Measurements from ENCODE around the gene SGF29. TPM values are rescaled to one million over a fixed set of nuclear protein-coding genes. Genes with fewer than 3 reads are reported as not detected.
"Not testable (repeated sequence)": the region's sequence is repeated elsewhere in the genome, so short reads cannot be mapped to it uniquely, and the experiment has no call there.

Gene SGF29
- polyA plus RNA-seq, 3 donors: 19.2 to 25.1 (median 24.6) TPM

DNA sequence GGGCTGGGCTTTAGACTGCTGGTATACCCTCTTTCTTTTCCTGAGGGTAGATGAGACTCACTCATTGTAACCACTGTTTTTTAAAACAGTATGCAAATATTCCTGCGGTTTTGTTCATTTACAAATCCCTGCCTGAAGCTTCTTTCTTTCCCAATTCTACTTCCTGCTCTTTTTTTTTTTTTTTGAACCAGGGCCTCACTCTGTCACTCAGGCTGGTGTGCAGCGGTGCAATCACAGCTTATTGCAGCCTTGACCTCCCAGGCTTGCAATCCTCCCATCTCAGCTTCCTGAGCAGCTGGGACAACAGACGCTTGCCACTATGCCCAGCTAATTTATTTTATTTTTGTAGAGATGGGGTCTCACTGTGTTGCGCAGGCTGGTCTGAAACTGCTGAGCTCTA is 64.2 kb downstream of the SGF29 start:
- peak in 1 of 11 donors; percentile 46 for DNase-seq (ENCODE audit: extremely low read depth in 1 of 11, low read depth in 9 of 11, low spot score in 4 of 11)

DNA sequence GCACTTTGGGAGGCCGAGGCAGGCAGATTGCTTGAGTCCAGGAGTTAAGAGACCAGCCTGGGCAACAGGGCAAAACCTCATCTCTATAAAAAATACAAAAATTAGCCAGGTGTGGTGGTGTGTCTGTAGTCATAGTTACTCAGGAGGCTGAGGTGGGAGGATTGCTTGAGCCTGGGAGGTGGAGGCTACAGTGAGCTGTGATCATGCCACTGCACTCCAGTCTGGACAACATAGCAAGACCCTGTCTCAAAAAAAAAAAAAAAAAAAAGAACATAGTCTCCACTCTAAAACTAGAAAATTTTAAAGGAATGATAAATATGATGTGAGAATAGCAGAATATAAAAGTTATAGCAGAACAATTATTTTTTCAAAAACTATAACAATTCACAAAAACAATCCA is 66.6 kb downstream of the SGF29 start:
- not testable (repeated sequence) for DNase-seq (ENCODE audit: extremely low read depth in 1 of 11, low read depth in 9 of 11, low spot score in 4 of 11)

- no peak for DNase-seq (ENCODE audit: extremely low read depth in 1 of 11, low read depth in 9 of 11, low spot score in 4 of 11)
These were observed 67.9 kb downstream of the SGF29 start for GRCh38 chr16:28621481-28622155.

- DNase-seq (ENCODE audit: extremely low read depth in 1 of 11, low read depth in 9 of 11, low spot score in 4 of 11): not testable (repeated sequence)
These were observed 68.9 kb downstream of the SGF29 start for GRCh38 chr16:28622532-28623171.

DNA sequence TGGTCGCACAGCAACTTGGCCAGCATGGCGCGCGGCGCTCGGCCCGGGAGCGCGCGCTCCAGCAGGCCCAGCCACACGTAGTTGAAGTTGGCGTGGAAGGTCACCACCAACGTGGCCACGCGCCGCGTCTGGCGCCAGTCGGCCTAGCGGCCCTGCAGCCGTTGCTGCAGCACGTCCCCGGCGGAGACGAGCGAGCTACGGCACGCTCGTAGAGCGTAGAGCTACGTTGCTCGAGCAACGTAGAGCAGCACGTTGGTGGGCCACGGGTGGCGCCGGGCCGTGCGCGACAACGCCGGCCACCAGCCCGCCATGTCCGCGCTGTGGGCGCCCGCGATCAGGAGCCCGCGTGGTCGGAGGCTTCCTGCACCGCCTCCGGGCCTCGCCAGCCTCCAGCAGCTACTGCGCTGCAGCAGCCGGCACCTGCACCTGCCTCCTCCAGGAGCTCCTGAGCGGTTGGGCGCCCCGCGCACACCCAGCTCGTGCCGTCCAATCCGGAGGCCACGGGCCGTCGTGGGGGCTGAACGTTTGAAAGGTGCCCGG is 69.5 kb downstream of the SGF29 start:
- peak in 1 of 11 donors; percentile 41 for DNase-seq (ENCODE audit: extremely low read depth in 1 of 11, low read depth in 9 of 11, low spot score in 4 of 11)

GRCh38 chr16:28630905-28631304 is 77.2 kb downstream of the SGF29 start:
- DNase-seq (ENCODE audit: extremely low read depth in 1 of 11, low read depth in 9 of 11, low spot score in 4 of 11): not testable (repeated sequence)

DNA sequence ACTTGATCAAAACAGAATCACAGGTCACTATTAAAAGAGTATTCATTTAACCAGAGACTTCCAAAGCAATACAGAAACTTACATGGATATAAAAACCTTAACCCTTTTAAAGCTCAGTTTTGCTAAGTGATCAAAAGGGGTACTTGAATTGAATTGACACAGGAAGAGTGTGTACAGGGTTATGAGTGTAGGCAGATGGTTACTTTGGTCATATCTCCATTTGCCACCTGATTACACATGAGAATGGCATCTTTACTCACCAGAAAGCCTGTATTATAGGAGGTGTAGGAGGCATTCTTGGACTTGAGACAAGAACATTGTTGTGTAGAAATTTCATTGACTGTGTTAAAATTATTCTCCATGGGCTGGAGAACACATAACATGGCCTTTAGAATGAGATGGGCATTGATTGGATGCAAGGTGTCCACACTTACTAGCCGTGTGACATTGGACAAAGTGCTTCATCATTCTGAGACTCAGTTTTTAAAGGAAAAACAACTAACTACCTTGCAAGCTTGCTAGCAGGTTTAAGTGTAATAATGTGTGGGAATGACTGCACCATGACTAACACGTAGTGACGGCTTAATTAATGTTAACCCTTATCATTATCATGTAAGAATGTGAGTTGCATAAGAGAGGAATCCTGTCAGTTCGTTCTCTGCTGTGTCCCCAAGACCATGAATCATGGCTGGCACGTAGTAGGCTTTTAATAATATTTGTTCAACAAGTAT is 82.5 kb downstream of the SGF29 start:
- DNase-seq (ENCODE audit: extremely low read depth in 1 of 11, low read depth in 9 of 11, low spot score in 4 of 11): not testable (repeated sequence)

- not testable (repeated sequence) for DNase-seq (ENCODE audit: extremely low read depth in 1 of 11, low read depth in 9 of 11, low spot score in 4 of 11)
These were observed 84.0 kb downstream of the SGF29 start, which contains the start of gene NPIPB8 for GRCh38 chr16:28637765-28638164. NPIPB8 (plus strand) TSS chr16:28638065; CDS start chr16:28638361, 296 bp downstream.

GRCh38 chr16:28638359-28638758 is 84.6 kb downstream of the SGF29 start:
- not testable (repeated sequence) for DNase-seq (ENCODE audit: extremely low read depth in 1 of 11, low read depth in 9 of 11, low spot score in 4 of 11)

GRCh38 chr16:28639959-28640358 is 86.2 kb downstream of the SGF29 start:
- DNase-seq (ENCODE audit: extremely low read depth in 1 of 11, low read depth in 9 of 11, low spot score in 4 of 11): not testable (repeated sequence)

Other genes with a start within 250 kb of the SGF29 start
- 1 to 10 TPM; 1.7 to 4.9 (median 2.3) TPM for gene NPIPB6, start 190.4 kb upstream of the SGF29 start, polyA plus RNA-seq (ENCODE audit: insufficient read length in 3 of 3)
- 100 to 1,000 TPM; 101 to 105 (median 105) TPM for gene EIF3CL, start 150.1 kb upstream of the SGF29 start, polyA plus RNA-seq (ENCODE audit: insufficient read length in 3 of 3)
- gene NPIPB7, start 81.6 kb upstream of the SGF29 start, polyA plus RNA-seq (ENCODE audit: insufficient read length in 3 of 3): 1 to 10 TPM in 1 of 3 donors, under 1 TPM in 1, not detected in 1; 0.14 to 1.0 TPM
- 10 to 100 TPM; 30.4 to 34.2 (median 32.8) TPM for gene CLN3, start 61.8 kb upstream of the SGF29 start, polyA plus RNA-seq (ENCODE audit: insufficient read length in 3 of 3)
- gene APOBR, start 59.3 kb upstream of the SGF29 start, polyA plus RNA-seq (ENCODE audit: insufficient read length in 3 of 3): under 1 TPM; 0.48 to 0.92 (median 0.83) TPM
- gene IL27, start 47.1 kb upstream of the SGF29 start, polyA plus RNA-seq (ENCODE audit: insufficient read length in 3 of 3): not detected
- gene NUPR1, start 14.9 kb upstream of the SGF29 start, polyA plus RNA-seq (ENCODE audit: insufficient read length in 3 of 3): 10 to 100 TPM in 2 of 3 donors, 1 to 10 TPM in 1; 7.7 to 11.7 (median 10.5) TPM
- gene SULT1A2, start 43.1 kb downstream of the SGF29 start, polyA plus RNA-seq (ENCODE audit: insufficient read length in 3 of 3): 1 to 10 TPM; 1.7 to 3.1 (median 2.0) TPM
- gene SULT1A1, start 56.1 kb downstream of the SGF29 start, polyA plus RNA-seq (ENCODE audit: insufficient read length in 3 of 3): 10 to 100 TPM; 20.7 to 25.8 (median 21.0) TPM
- 1 to 10 TPM in 1 of 3 donors, under 1 TPM in 2; 0.47 to 2.1 (median 0.73) TPM for gene NPIPB8, start 84.1 kb downstream of the SGF29 start, polyA plus RNA-seq (ENCODE audit: insufficient read length in 3 of 3)
- 100 to 1,000 TPM; 604 to 643 (median 631) TPM for gene EIF3C, start 157.5 kb downstream of the SGF29 start, polyA plus RNA-seq (ENCODE audit: insufficient read length in 3 of 3)
- gene NPIPB9, start 197.9 kb downstream of the SGF29 start, polyA plus RNA-seq (ENCODE audit: insufficient read length in 3 of 3): 1 to 10 TPM; 1.3 to 2.4 (median 1.7) TPM

Measured in renal cortex interstitium (tissue), 11 donors.